ENCODE results near the gene PRKAR2B. TPM values are rescaled to one million over a fixed set of nuclear protein-coding genes. Genes with fewer than 3 reads are reported as not detected.
"Not testable (repeated sequence)": the region's sequence is repeated elsewhere in the genome, so short reads cannot be mapped to it uniquely, and the experiment has no call there.

The PRKAR2B gene
- total and polyA plus RNA-seq, 5 experiments from 2014 or later: 0.62 to 0.75 (median 0.66) TPM

DNA sequence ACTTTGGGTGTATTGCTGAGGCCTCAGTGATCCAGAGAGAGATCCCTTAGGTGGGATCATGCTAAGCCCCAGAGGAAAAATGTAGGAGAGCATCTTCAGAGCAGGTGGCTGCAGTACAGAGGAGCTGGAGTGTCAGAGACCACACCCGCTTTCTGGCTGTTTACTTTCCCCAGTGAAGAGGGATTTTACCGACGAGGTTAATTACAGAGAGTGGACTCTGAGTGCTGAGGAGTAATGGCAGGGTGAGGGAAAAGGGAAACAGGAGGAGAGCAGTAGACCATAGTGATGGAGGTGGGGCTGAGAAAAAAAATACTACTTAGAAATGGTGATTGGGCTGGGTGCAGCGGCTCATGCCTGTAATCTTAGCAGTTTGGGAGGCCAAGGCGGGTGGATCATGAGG lies 81.0 kb downstream of the PRKAR2B start:
- peaks cover 14 to 31% (median 22%) of the 10 kb centered on the region in 4 donors for H3K4me1 Mint-ChIP-seq
- DNase-seq (no peak), ATAC-seq (no peak)
- no peaks in the 10 kb centered on the region for H3K27me3 Mint-ChIP-seq
- POLR2A ChIA-PET: interaction anchor here (0.6 to 1.5 kb wide), 5 partner anchors 21 to 840 kb away, joined by 4 to 8 read pairs (median 5); partner anchors contain the start of gene NAMPT
- no peaks in the 10 kb centered on the region for H3K9me3 Mint-ChIP-seq
- H3K27ac Mint-ChIP-seq: peak overlapping the region; percentile 87 to 96 (median 94)
- H3K4me3 Mint-ChIP-seq: peak overlapping the region; percentile 63 to 90 (median 83)
- H3K36me3 Mint-ChIP-seq: no peaks in the 10 kb centered on the region

DNA sequence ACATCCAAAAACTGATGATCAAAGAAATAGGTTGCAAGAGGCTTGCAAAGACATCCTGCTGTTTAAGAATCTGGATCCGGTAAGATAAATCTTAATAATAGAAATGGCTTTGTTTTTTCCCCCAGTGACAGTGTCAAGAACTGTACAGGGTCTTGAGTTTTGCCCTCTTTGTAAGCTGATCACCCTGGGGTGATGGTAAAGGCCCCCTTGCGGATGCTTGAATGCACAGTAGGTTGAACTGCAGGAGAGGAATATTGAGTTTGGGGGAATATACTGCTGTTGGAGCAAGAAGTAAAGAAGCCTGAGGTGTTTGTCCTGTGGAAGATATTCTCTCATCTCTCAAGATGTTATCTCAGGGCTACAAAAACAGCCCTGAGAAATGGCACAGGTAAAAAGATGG lies 83.7 kb downstream of the PRKAR2B start:
- POLR2A ChIA-PET: no interaction called here
- ATAC-seq: no peak
- DNase-seq: no peak
- no peaks in the 10 kb centered on the region for H3K9me3 Mint-ChIP-seq
- no peaks in the 10 kb centered on the region for H3K36me3 Mint-ChIP-seq
- H3K4me3 Mint-ChIP-seq: no peak overlapping the region
- H3K4me1 Mint-ChIP-seq: peaks cover 14 to 31% (median 22%) of the 10 kb centered on the region in 4 donors
- peaks cover 0 to 2% (median 0%) of the 10 kb centered on the region in 5 donors for H3K27me3 Mint-ChIP-seq
- peak overlapping the region in 1 of 10 donors; percentile 9 for H3K27ac Mint-ChIP-seq

DNA sequence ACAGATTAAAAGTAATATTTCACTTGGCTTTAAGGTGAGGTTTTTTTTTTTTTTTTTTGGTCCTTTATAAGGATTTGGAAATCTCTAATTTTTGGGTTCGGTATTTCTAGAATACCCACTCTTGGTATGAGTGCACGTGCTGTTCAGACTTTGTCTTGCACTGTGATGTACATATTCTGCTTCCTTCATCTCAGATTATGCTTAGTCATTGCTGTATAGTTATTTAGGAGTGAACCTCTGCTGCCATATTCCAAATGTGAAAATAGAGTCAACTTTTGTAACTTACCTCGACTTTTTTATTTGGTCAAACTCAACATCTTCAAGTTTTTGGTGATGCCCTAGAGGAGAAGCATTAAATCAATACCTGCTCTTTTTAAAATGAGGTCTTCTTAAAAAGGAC lies 84.2 kb downstream of the PRKAR2B start:
- H3K36me3 Mint-ChIP-seq: no peaks in the 10 kb centered on the region
- no peak overlapping the region for H3K4me3 Mint-ChIP-seq

DNA sequence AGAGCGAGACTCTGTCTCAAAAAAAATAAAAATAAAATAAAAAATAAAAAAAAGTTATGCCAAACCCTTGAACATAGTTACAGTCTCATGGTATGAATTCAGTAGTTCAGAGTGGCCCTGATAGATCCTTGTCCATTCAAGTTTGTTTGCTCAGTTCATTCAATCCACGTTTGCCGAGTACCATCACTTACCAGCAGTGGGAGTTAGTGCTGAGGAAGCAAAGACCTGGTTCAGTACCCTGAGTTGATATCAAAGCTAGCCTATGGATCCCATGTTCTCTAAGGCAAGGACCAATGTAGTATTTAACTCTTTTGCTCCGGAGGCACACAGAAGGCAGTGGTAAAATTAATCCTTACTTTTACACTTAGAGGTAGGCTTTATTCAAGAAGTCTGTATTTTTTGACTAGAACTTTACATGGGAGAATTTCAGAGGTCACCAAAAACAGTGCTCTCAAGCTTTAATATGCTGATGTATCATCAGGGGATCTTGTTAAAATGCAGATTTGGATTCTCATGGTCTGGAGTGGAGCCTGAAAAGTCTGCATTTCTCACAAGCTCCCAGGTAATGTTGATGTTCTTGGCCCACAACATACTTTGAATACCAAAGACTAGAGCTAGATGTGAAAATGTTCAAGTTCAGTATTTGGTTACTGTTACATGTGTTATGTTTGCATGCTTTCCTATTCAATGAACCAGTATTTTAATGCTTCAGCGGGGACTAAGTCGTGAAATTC lies 86.1 kb downstream of the PRKAR2B start:
- Mint-ChIP-seq H3K27me3 (peaks cover 0 to 2% (median 0%) of the 10 kb centered on the region in 5 donors), H3K4me1 (peaks cover 10 to 24% (median 16%) of the 10 kb centered on the region in 4 donors), H3K9me3 (no peaks in the 10 kb centered on the region), H3K27ac (no peak overlapping the region), H3K4me3 (no peak overlapping the region), H3K36me3 (no peaks in the 10 kb centered on the region)
- ATAC-seq: no peak
- DNase-seq: no peak
- POLR2A ChIA-PET: no interaction called here

More for the DNA sequence above, 84.2 kb downstream of the PRKAR2B start:
- peaks cover 14 to 31% (median 22%) of the 10 kb centered on the region in 4 donors for H3K4me1 Mint-ChIP-seq
- no peak overlapping the region for H3K27ac Mint-ChIP-seq
- DNase-seq (no peak), ATAC-seq (no peak)
- peaks cover 0 to 2% (median 0%) of the 10 kb centered on the region in 5 donors for H3K27me3 Mint-ChIP-seq
- H3K9me3 Mint-ChIP-seq: no peaks in the 10 kb centered on the region
- POLR2A ChIA-PET: no interaction called here

DNA sequence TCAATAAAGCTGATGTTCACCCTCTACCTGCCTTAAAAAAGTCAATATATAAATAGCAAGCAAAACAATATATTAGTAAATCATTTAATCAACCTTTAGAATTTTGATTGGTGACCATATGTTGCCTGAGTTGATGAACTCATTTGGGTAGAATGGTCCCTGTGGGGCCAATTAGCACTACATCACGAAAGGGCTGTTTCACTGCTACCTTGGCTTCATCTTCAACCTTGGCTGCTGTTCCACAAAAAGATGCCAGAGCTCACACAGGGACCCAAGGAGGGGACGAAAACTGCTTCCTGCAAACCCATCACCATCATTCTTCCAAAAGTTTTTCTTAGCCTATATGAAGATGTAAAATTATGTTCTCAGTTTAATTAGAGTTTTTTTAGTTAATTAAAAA lies 88.9 kb downstream of the PRKAR2B start:
- no peak overlapping the region for H3K4me3 Mint-ChIP-seq
- H3K9me3 Mint-ChIP-seq: no peaks in the 10 kb centered on the region
- no peak for ATAC-seq
- no peak overlapping the region for H3K27ac Mint-ChIP-seq
- H3K4me1 Mint-ChIP-seq: peaks cover 0 to under 1% (median 0%) of the 10 kb centered on the region in 4 donors
- H3K36me3 Mint-ChIP-seq: no peaks in the 10 kb centered on the region
- H3K27me3 Mint-ChIP-seq: peaks cover 0 to 2% (median 0%) of the 10 kb centered on the region in 5 donors
- no peak for DNase-seq
- POLR2A ChIA-PET: no interaction called here

DNA sequence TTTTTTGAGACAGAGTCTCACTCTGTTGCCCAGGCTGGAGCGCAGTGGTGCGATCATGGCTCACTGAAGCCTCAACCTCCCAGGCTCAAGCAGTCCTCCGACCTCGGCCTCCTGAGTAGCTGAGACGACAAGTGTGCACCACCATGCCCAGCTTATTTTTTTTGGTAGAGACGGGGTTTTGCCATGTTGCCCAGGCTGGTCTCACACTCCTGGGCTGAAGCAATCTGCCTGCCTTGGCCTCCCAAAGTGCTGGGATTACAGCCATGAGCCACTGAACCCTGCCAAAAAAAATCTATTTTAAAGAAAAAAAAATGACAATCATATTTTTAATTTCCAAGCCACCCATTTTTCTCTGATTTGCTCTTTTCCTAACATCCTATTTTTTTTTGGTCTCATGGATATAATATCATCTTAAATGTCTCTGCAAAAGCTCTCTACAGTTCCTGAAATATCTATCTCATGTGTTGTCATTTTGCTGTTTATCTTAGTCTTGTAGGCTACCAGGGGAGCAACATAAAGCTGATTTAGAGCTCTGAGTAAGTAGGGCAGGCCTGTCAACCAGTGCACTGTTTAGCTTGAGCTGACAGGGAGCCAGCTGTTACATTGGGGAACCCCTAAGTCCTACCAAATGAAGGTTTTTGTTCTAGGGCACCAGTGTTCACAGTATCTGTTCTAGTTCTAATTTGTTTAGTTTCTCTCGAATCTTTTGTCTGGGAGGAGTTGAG lies 94.4 kb downstream of the PRKAR2B start:
- no peak overlapping the region for H3K27ac Mint-ChIP-seq
- POLR2A ChIA-PET: no interaction called here
- H3K27me3 Mint-ChIP-seq: peaks cover 0 to 2% (median 0%) of the 10 kb centered on the region in 5 donors
- DNase-seq (no peak), ATAC-seq (no peak)
- H3K36me3 Mint-ChIP-seq: no peaks in the 10 kb centered on the region
- no peaks in the 10 kb centered on the region for H3K9me3 Mint-ChIP-seq
- H3K4me1 Mint-ChIP-seq: no peaks in the 10 kb centered on the region
- no peak overlapping the region for H3K4me3 Mint-ChIP-seq

DNA sequence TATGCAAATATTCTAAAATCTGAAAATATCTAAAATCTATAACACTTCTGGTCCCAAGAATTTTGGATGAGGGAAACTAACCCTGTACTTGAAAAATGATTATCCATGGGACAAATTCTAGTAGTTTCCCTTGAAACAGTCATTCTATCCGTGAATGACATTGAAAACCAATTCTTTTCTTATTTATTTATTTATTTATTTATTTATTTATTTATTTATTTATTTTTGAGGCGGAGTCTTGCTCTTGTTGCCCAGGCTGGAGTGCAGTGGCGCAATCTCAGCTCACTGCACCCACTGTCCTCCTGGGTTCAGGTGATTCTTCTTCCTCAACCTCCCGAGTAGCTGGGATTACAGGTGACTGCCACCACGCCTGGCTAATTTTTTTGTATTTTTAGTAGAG lies 99.4 kb downstream of the PRKAR2B start:
- H3K4me3 Mint-ChIP-seq, H3K36me3 Mint-ChIP-seq, H3K27me3 Mint-ChIP-seq, H3K27ac Mint-ChIP-seq, POLR2A ChIA-PET, ATAC-seq, H3K4me1 Mint-ChIP-seq, H3K9me3 Mint-ChIP-seq, DNase-seq: not testable (repeated sequence)

DNA sequence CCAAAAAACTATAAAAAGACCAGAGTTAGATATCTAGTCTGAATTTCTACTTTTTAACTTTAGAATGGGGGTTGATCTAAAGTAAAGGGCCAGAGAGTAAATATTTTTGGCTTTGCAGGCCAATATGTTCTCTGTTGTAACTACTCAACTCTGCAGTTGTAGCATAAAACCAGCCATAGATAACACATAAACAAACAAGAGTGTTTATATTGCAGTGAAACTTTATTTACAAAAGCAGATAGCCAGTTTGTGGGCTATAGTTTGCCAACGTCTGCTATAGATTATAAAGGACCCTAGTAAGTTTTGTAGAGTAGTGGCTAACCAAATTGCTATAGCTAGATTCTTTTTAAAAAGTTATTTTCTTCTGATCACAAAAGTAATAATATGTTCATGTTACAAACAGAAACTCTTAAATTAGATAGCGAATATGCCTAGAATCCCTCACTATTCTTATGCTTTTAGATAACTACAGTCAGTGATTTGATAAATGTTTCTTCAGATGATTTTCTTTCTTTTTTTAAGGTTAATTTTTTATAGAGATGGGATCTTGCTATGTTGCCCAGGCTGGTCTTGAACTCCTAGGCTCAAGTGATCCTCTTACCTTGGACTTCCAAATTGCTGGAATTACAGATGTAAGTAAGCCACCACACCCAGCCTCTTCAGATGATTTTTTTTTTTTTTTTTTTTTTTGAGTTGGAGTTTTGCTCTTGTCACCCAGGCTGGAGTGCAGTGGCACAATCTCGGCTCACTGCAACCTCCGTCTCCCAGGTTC lies 100.7 kb downstream of the PRKAR2B start:
- H3K27me3 Mint-ChIP-seq: no peaks in the 10 kb centered on the region
- H3K4me1 Mint-ChIP-seq: peaks cover 0 to 5% (median 2%) of the 10 kb centered on the region in 4 donors
- POLR2A ChIA-PET: interaction anchor here (0.6 kb wide), 1 partner anchor 23 kb away, joined by 3 read pairs; no protein-coding TSS in a partner anchor
- no peak for ATAC-seq
- H3K9me3 Mint-ChIP-seq: no peaks in the 10 kb centered on the region
- H3K36me3 Mint-ChIP-seq: no peaks in the 10 kb centered on the region
- no peak for DNase-seq
- H3K27ac Mint-ChIP-seq: no peak overlapping the region
- no peak overlapping the region for H3K4me3 Mint-ChIP-seq

DNA sequence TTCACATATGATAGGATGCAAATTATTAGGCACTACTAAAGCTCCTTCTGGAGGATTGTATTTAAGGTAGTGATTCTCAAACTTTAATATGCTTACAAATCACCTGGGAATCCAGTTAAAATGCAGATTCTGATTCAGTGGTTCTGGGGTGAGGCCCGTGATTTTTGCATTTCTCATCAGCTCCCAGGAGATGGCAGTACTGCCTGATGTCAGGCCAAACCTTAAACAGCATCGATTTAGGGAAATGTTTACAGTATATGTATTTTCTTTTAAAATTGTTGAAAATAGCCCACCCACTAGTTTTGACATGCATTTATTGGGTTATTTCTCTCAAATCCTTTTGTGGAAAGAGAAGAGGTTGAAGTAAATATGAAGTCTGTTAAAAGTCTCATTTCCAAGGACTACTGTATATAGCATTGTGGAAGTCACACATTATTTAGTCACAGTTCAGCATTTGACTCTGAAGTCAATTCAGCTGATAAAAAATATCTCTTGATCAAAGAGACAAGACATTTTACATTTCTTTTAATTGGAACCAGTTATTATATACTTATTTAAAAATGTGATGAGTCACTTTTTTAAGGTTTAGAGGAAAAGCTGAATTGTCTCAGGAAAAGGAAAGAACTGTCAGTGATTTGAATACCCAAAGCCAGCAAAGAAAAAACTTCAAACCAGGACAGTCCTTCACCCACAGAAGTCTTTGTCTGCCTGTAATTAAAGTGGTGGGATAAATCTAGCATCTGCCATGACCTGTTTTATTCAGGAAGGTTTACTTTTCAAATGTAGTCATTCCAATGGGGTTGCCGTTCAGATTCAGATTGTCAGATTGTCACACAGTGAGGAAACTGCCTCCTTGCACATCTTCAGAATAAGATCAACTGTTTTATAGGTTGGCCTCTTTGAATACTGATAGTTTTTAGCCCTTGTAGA lies 103.2 kb downstream of the PRKAR2B start:
- no peak overlapping the region for H3K27ac Mint-ChIP-seq
- ATAC-seq (peak; percentile 82 to 85), DNase-seq (peak in 7 of 10 donors; percentile 10 to 52 (median 40))
- H3K9me3 Mint-ChIP-seq: no peaks in the 10 kb centered on the region
- no peaks in the 10 kb centered on the region for H3K36me3 Mint-ChIP-seq
- POLR2A ChIA-PET: interaction anchor here (0.6 to 1.8 kb wide), 4 partner anchors 22 to 216 kb away, joined by 3 to 12 read pairs (median 4); partner anchors contain the start of gene HBP1
- H3K4me3 Mint-ChIP-seq: no peak overlapping the region
- H3K27me3 Mint-ChIP-seq: no peaks in the 10 kb centered on the region
- H3K4me1 Mint-ChIP-seq: peaks cover 0 to 5% (median 3%) of the 10 kb centered on the region in 4 donors

DNA sequence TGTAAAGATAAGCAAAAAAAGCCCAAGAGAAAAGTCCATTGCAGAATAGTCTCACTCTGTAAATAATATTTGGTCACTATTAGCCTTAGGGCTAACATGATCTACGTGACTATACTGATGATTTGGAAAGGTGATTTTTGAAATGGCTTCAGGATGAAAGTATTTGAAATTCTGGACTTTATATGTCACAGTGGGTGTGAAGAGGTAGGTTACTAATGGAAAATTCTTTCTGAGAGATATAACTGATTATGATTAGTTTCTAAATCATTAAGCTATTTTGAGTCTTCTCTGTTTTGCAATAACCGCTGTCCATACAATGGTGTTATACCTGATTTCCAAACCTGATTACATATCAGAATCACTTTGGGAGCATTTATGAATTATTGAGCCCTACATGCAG lies 104.2 kb downstream of the PRKAR2B start:
- Mint-ChIP-seq H3K9me3 (no peaks in the 10 kb centered on the region), H3K27me3 (no peaks in the 10 kb centered on the region), H3K4me3 (no peak overlapping the region), H3K27ac (no peak overlapping the region), H3K4me1 (peaks cover 0 to 5% (median 3%) of the 10 kb centered on the region in 4 donors), H3K36me3 (no peaks in the 10 kb centered on the region)
- DNase-seq (no peak), ATAC-seq (no peak)
- POLR2A ChIA-PET: interaction anchor here (2.5 kb wide), 1 partner anchor 20 kb away, joined by 24 read pairs; the partner anchor contains the start of gene HBP1

DNA sequence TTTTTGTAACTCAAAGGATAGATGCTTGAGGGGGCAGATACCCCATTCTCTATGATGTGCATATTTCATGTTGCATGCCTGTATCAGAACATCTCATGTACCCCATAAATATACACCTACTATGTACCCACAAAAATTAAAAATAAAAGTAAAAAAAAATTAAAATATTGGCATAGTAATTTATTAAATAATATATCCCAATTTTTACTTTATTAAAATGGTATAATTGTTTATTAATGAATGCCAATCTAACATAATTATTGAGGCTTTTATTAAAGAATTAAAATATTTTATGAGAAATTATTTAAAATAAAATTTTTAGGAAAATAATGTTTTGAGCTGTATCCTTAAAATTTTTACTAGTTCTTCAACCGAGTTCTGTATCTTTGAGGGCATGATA lies 105.4 kb downstream of the PRKAR2B start:
- no peaks in the 10 kb centered on the region for H3K27me3 Mint-ChIP-seq
- H3K9me3 Mint-ChIP-seq: no peaks in the 10 kb centered on the region
- no peak for DNase-seq
- no peak overlapping the region for H3K27ac Mint-ChIP-seq
- peaks cover 0 to 5% (median 3%) of the 10 kb centered on the region in 4 donors for H3K4me1 Mint-ChIP-seq
- H3K36me3 Mint-ChIP-seq: no peaks in the 10 kb centered on the region
- POLR2A ChIA-PET: interaction anchor here (0.7 to 2.5 kb wide), 3 partner anchors 19 to 252 kb away, joined by 3 to 24 read pairs (median 4); partner anchors contain the start of gene HBP1
- no peak for ATAC-seq
- no peak overlapping the region for H3K4me3 Mint-ChIP-seq
